NCI-H2029 (cell line): ENCODE results near the gene TAS1R1.
"Not testable (repeated sequence)": the region's sequence is repeated elsewhere in the genome, so short reads cannot be mapped to it uniquely, and the experiment has no call there.

Experiments
- DNase-seq: peaks from one replicate; lab custom pipeline; 2025; lab: John Stamatoyannopoulos, UW

TAS1R1 gene

DNA sequence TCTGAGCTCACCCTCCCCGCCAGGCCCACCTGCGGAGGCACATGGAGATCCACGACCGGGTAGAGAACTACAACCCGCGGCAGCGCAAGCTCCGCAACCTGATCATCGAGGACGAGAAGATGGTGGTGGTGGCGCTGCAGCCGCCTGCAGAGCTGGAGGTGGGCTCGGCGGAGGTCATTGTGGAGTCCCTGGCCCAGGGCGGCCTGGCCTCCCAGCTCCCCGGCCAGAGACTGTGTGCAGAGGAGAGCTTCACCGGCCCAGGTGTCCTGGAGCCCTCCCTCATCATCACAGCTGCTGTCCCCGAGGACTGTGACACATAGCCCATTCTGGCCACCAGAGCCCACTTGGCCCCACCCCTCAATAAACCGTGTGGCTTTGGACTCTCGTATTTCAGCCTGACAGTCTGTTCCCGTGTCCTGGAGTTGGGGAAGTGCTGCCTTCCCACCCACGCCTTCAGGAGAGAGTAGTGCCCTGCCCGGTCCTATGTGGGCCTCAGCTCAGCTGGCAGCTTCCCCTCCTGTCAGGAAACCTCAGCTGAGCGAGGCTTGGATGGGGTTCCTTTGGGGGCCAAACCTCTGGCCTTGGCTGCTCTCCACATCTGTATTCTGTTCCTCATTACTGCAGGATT is 33.9 kb downstream of the TAS1R1 start:
- no peak for DNase-seq

DNA sequence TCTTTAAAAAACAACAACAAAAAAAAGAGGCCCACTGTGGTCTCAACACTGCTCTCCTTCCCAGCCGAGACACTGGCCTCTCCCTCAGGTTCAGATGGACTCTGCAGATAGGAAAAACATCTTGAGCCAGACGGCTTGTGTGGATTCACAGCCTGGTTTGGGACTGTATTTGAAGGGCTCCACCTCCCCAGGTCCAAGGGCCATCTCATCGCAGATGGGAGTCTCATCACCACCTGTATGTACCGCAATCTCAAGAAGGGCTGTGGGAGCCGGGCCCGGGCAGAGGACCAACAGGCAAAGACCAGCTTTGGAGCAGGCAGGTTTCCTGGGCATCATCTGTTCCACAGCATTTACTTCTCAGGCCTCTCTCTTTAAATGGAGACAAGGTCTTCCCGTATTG is 34.9 kb downstream of the TAS1R1 start:
- no peak for DNase-seq

DNA sequence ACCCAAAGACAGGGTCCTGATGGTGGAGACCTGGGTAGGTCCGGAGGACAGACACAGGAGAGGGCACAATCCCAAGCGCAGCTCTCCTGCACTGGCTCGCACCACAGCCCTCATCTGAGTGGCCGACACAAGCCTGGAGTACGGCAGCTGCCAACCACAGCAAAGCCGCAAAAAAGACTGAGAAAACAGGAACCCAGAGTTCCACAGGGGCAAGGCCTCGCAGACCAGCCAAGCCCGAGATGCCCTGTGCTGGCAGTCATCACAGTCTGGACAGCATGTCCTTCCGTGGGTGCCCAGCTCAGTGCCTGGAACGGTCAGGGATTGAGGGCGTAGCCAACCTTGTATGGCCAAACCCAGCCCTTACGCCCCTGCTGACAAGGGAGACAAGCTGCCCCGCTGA is 36.1 kb downstream of the TAS1R1 start:
- no peak for DNase-seq

DNA sequence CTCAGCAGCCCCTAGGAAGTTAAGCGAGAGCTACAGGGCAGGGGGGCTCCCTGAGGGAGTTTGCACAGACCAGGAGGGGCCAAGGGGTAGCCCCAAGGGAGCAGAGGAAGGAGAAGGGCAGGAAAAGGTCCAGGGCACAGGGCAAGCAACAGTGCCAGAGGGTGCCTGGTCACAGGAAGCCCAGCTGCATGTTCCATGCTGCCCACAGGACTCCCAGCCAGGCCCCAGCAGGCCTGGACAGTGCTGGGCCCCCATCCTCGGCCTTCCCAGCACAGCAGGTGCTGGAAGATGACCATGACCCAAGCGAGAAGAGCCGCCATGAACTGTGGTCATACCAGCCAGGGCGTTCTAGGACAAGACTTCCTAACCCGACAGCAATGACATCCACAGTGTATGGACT is 36.5 kb downstream of the TAS1R1 start:
- no peak for DNase-seq

DNA sequence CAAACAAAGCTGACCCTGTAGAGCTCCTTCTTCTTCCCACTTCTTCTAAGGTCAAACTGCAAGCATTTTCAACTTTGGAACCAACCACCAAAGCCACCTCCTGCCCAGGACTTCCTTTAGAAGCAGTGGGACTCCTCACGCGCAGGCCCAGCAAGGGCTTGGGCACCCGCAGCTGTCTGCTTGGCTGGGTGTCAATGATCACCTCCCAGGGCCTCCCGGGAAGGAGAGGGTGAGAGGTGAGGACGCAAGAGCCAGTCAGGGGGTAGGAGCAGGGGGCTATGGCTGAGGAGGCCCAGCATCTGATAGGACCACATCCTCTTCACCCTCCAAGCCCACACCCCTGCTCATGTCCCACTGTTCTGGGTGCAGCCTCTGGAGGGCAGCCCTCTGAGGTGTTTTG is 37.3 kb downstream of the TAS1R1 start:
- DNase-seq: no peak

DNA sequence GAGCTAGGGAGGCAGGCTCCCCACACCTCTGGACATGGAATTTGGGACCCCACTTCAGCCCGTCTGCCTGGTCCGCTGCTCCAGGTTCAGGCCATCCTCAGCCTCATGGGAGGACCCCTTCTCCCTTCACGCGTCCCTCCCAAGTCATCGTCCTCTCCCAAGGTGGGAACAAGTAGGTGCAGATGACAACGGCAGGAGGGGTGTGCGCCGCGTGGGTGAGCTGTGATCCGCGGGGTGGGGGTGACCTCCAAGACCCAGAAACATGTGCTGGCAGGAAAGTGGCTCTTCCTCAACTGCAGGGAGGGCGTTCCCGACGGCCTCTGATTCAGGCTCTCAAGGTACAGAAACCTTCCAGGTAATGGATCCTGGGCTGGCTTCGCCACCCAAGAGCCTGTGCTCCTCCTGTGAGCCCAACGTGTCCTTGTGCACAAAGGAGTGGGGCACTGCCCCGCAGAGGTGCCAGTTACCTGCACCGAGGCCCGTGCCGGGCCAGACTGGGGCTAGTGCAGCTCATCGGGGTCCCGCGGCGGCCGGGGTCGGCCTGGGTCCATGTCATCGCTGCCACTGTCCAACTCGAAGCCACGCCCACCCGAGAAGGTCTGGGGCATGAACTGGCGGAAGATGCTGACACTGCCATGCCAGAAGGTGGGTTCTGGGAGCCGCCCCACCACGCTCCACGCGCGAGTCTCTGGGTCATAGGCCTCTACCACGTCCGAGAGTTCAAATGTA is 37.9 kb downstream of the TAS1R1 start:
- no peak for DNase-seq

DNA sequence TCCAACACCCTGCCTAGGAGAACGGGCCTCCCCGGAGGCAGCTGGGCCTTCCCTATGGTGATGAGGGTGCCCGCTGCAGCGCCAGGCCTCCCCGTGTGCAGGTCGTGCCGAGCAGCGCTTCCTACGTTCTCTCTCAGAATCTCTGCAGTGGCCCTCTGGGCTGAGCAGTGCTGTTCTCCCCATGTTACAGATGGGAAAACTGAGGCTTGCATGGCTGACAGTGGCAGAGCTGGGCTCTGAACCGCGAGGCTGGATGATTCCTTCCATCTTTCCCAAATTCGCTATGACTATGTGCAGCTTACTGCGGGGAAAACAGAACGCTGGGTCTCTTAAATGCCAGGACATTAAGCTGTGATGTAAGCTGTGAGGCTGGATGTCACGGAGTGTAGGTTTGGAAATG is 38.7 kb downstream of the TAS1R1 start:
- DNase-seq: no peak

DNA sequence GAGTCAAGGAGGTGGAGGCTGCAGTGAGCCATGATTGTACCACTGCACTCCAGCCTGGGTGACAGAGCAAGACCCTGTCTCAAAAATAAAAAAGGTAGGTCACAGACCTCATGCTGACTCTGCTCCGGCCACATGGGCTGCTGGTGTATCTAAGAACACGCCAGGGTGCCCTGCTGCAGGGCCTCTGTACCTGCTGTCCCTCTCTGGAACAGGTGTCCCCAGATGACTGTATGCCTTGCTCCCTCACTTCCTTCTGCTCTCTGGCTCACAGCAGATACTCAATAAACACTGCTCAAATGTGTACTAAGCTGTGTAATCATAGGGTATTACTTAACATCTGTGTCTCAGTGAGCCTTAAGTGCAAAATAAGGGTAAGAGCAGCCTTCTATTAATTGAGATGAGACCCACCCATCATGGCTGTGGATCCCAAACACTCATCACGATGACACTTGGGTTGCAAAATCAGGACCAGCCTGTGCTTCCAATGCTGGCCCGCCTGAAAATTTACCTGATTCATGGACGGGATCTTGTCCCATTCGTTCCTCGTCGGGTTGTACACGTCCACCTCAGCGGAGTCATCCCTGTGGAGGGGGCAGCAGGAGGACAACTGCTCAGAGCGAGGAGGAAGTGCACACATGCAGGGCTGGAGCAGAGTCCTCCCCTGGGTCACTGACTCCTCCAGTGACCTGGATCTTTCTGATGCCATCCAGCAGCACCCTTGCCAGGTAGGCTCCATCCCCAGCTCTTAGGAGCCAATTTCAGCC is 40.1 kb downstream of the TAS1R1 start:
- DNase-seq: no peak

DNA sequence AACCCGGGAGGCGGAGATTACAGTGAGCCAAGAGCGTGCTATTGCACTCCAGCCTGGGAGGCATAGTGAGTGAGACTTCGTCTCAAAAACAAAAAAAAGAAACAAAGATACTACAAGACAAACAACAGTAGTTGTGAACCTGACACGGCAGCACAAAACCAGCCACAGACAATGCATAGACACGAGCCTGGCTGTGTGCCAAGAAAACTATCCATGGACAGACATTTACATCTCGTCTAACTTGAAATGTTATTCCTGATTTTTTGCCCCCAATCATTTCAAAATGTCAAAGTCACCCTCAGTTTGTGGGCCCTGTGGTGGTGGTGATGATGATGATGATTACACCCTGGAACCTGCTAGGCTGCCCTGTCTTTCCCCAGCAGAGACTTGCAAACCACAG is 41.2 kb downstream of the TAS1R1 start:
- no peak for DNase-seq

DNA sequence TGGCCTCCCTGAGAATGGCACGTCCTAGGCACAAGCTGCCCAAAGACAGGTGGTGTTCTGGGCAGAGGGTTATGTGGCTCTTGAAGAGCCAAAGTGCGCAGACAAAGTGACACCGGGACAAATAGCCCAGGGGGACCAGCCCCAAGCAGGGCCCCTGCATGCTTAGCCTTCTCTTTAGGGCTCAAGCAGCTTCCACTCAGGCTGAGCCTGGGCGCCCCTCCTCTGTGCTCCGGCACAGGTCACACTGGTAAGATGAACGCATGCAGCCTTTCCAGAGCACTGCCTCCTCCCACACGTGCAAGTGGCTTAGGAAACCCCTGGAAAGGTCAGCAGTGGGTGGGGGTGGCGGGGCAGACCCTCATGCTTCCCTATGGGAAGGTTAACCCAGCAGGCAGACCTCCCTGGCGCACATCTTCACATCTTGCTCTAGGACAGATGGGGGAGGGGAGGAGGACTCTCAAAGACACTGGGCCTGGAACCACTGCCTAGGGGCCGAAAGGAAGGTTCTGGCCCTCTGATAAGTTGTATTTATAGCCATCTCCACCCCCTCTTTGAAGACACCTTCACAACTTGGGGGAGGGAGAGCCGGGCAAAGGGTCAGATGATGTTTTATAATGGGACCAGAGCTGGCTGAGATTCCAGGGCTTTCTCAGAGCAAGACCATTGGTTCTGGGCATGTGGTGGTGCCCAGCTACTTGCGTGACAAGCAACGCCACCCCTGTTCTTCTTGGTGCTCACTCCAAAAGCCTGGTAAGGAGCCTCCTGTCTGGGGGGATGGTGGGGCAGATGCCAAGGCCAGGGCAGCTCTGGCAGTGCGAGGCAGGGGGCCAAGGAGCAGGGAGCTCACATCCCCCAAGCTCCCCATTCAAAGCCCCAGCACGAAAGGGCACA is 42.0 kb downstream of the TAS1R1 start:
- no peak for DNase-seq

DNA sequence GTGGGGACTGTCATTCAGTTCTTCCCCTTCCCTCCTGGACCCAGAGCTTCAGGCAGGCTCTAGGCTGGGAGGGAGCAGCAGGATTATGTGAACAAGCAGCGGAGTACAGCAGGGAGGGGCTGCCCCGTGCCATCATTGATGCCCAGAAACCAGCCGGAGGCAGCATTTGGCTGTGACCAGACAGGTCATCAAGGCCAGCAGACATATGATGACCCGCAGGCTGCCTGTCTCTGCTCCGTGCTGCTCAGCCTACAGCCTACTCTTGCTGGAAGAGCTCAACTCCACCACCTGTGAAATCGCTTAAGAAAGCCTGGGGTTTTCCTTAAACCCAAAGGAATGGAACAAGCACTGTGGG is 42.6 kb downstream of the TAS1R1 start:
- DNase-seq: no peak

DNA sequence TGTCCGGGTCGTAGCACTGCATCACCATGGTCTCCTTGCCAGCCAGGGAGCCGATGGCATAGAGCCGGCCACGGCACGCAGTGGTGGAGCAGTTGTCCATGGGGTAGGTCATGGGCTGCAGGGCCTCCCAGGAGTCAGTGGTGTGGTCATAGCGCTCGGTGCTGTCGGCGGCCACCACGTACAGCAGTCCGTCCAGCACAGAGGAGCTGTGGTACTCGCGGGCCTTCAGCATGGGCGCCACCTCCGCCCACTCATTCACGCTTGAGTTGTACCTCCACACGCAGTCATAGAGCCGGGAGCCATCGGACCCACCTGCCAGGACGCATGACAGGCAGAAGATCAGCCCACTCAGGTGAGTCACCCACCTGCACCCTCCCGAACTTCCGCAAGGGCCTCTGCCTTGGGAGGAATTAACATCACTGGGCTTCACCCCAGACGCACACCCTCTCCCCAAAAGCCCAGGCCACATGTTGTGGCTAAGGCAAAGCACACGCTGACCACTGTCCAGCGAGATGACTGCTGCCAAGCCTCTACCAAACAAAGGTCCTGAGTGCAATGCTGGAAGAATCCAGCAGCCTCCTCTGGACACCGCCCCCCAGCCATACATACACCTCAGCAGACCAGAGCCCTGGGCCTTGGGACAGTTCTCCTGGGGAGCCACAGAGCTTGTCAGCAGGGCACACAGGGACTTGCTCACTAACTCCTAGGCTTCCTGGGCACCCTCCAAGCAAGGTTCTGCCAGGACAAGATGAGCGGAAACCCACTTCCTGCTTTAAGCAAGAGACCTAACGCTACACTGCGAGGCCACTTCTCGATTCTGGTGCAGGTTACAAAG is 44.3 kb downstream of the TAS1R1 start:
- no peak for DNase-seq

DNA sequence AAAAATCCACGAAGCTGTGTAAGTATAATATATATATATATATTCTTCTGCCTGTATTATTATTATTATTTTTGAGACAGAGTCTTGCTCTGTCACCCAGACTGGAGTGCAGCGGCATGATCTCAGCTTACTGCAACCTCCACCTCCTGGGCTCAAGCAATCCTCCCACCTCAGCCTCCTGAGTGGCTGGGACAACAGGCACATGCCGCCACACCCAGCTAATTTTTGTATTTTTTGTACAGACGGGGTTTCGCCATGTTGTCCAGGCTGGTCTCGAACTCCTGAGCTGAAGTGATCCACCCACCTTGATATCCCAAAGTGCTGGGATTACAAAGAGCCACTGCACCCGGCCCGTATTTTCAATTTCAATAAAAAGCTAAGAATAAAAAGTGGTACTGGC is 44.9 kb downstream of the TAS1R1 start:
- DNase-seq: not testable (repeated sequence)

DNA sequence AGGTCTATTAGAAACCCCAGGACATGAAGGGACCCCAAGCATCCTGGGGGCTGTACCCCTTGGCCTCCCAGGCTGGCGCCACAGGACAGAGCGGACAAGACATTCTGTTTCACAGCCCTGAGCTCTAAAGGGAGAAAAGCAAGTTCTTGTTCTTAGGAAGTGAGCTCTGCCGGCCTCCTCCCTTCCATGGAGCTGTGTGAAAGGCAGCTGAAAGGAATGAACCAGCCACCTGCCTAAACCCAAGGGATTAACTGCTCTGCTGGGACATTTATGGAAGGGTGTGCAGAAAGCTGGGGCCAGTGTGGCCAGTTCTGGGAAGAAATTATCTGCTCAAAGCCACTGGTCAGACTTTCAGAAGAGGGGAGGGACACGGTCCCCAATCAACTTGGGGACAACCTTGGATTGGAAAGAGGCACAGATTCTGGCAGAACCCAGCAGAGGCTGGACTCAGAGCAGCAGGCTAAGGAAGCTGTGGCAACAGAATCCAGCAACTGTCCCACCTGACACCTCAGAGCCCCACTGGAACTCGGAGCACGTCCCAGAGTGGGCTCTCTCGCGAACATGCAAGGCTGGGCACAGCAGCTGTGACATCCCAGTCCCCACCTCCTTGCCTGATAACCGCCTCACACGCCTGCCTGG is 45.4 kb downstream of the TAS1R1 start:
- DNase-seq: no peak

DNA sequence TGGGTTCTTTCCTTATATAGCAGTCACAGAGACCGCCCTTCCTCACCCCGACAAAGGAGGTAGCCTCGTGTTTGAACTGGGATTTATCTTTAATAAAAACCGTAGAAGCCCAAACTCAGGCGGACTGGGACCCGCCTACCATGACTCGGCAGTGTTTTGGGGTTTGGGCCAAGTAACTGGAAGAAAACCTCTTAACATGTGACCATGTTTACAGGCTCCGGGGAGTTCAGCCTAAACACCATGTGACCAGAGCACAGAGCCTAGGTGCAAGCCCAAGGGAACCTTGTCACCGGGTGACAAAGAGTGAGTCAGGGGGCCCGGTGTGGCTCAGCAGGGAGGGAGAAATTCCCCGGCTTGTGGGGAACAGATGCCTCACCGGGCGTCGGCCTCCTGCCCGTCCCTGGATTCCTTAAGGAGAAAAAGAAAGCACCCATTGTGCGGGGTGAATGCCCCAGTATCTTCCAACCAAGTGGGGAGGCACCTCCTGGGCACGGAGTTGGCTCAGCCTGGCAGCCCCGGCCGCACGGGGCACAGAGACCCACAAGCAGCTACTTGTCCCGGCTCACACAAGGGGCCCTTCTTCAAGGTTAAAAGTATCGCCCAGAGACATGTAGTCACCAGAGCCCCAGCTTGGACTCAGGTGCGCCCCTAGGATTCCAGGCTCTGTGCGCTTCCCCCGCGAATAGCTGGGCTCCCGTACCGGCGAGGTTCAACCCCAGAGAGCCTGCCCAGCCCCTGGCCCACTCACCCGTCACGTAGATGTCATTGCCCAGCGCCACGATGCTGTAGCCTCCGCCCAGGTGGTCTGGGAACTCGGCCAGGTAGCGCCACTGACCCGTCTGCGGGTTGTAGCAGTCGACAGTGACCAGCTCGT is 46.2 kb downstream of the TAS1R1 start:
- DNase-seq: peak; percentile 59

DNA sequence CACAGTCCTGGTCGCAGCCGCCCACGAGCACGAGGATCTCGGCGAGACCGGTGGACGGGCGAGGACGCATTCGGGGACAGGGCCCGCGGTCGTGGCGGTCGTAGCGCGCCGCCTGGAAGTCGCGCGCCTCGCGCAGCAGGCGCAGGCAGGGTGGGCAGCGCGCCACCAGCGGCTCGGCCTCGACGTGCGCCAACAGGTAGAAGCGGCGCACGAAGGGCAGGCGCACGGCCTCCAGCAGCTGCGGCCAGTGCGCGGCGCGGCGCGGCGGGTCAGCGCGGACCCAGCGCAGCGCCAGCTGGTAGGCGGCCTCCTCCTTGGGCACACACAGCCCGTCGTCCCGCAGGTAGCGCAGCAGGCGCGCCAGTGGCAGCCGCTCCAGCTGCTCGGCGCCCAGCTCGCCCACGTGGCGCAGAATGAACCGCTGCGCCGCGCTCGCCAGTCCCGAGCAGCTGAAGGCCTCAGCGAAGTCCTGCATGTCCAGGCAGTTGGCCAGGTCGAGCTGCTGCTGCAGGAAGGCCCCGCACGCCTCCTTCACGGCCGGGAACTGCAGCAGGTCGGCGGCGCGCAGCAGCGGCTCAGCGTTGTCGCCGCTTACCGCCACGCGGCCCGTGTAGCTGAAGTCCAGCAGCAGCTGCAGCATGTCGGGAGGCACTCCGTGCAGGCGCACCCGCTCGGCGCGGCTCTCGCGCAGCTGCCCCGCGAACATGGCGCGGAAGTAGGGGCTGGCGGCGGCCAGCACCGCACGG is 47.0 kb downstream of the TAS1R1 start:
- DNase-seq: no peak

DNA sequence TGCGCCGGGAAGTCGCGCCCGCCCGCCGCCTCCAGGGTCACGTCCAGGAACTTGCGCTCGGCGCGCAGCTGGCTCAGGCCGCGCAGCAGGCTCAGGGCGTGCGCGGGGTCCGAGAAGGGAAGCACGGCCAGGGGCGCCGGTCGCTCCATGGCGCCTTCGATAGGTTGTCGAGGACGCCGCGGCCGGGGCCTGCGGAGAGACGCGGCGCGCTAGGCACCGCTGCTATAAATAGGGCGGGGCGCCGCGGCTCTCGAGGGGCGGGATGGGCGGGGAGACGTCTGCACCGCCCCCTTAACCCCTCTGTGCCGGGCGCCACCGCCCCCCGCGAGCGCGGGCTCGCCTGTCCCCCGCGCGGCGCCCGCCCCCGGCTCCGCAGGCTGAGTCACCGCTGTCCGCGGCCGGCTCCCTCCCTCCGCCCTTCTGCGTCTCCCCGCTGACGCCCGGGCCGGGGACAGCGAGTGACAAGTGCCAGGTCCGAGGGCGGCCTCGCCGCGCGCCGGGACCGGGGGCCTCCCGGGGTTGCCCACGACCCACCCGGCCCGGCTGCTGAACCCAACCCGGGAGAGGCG is 47.6 kb downstream of the TAS1R1 start, which contains the start of gene KLHL21:
KLHL21 (minus strand) TSS at position 201 of the 569 bp plus-strand sequence; CDS start at position 149, 52 bp downstream.
- peak; percentile 61 for DNase-seq

DNA sequence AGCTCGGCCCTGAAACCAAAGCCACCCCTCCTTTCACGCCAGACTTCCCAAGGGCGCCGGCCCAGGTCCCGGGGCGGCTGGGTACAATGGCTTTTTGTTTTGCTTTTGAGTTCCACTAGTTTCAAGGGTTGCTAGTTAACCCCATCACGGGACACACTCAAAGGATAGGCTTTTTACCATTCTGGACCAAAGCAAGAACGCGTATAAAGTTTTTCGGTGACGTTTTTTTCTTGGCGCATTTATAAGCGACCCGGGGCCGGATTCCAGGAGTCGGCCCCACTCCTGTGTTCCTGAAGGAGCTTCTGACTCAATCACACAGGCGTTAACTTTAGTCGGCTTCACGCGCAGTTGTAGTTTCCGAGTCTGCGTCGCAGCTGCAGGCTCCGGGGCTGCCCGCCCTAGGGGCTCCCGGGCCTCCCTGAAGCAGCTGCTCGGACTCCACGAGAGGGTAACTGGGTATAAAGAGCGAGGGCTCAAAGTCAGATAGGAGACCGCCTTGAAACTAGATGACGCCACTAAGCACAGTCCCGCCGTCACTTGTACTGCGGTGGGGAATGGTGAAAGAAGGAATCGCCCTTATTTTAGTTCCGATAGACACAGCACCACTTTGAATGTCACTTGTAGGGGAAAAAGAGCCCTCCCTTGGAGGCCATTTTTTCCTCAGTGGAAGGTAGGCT is 48.3 kb downstream of the TAS1R1 start:
- DNase-seq: no peak
